ENCODE data around the gene SNRNP35.
"Not testable (repeated sequence)": the region's sequence is repeated elsewhere in the genome, so short reads cannot be mapped to it uniquely, and the experiment has no call there.

SNRNP35 gene

DNA sequence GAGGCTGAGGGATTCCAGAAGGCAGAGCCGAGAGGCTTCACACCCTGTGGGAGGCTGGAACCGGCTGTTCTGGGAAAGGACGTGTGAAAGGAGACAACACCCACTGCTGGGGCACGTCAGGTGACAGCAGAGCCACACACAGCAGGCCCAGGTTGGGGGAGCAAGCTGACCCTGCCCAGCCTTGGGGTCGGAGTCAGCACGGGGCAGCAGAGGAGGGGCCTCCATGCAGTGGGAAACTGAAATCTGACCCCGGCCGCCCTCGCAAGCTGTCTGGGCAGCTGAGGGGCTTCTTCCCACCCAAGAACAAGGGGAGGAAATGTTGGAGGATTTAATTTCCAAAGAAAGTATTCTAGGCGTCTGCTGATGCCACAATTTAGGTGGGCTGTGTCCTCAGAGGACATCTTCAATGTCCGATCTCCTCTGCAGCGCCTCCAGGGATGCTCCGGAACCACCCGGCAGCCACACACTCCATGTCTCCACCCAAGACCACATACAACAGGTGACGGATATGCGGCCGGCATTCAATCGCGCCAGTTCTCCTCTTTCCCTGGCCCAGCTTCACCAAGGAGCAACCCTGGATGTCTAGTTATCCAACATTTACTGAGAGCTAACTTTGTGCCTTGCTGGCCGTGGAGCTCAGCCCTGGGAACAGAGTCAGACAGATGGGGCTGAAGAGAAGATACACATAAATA, 30.7 kb downstream of the SNRNP35 start:
- DNase-seq (ENCODE audit: low read depth in 2 of 2, low spot score in 1 of 2): no peak

DNA sequence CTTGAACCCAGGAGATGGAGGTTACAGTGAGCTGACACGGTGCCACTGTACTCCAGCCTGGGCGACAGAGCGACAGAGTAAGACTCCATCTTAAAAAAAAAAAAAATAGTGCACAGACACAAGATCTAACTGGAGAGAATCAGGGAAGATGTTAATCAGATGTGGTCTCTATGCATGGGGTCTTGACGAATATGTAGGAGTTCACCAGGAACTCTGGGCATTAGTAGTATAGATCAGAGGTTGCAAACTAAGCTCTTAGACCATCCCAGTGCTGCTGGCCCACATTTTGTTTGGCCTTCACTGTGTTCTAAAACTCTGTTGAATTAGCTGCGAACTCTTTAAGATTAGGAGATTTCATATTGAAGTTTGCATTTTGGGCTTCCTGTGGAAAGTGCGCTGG, 31.6 kb downstream of the SNRNP35 start:
- DNase-seq (ENCODE audit: low read depth in 2 of 2, low spot score in 1 of 2): no peak

- no peak for DNase-seq (ENCODE audit: low read depth in 2 of 2, low spot score in 1 of 2)
Observed at GRCh38 chr12:123490089-123490488, 32.1 kb downstream of the SNRNP35 start.

GRCh38 chr12:123491056-123491455, 33.1 kb downstream of the SNRNP35 start:
- DNase-seq (ENCODE audit: low read depth in 2 of 2, low spot score in 1 of 2): no peak

GRCh38 chr12:123491481-123491880, 33.5 kb downstream of the SNRNP35 start:
- no peak for DNase-seq (ENCODE audit: low read depth in 2 of 2, low spot score in 1 of 2)

- not testable (repeated sequence) for DNase-seq (ENCODE audit: low read depth in 2 of 2, low spot score in 1 of 2)
Observed at GRCh38 chr12:123492339-123493039, 34.5 kb downstream of the SNRNP35 start.

DNA sequence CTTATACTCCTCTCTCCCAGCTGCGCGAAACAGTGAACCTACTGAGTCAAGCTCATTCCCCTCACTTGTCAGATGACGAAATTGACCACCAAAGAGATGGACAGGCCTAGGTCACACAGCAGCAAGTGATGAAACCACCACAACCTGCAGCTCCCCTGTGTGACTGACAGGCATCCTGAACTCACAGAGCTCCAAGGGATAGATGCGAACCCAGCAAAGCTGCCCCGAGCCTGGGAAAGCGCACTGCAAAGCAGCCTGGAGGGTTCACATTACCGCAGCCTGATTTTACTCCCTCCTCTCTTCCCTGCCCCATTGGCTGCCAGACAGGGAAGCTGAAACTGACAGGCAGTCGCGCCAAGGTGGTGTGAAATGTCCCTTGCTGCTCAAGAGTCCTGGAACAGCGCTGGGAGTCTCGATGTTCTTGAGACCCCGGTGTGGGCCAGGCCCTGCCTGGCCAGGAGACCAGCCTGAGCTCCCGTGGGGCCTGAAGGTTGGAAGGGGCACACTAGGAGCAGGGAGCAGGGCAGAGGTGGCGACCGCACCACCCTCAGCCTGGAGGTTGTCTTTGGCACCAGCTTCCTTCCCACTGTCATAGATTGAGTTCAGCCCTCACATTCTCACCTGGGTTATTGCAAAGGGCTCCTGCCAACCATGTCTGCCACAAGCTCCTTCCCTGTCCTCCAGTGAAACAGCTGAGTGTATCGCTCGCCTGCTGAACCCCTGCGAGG, 36.3 kb downstream of the SNRNP35 start:
- no peak for DNase-seq (ENCODE audit: low read depth in 2 of 2, low spot score in 1 of 2)

DNA sequence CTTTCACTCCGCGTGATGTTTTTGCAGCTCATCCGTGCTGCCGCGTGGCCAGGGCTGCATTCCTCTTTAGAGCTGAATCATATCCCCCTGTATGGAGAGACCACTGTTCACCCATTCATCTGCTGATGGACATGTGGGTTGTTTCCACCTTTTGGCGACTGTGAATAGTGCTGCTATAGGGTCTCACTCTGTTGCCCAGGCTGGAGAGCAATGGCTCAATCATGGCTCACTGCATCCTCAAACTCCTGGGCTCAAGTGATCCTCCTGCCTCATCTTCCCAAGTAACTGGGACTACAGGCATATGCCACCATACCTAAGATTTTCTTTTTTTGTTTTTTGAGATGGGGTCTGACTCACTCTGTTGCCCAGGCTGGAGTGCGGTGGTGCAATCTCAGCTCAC, 39.1 kb downstream of the SNRNP35 start:
- DNase-seq (ENCODE audit: low read depth in 2 of 2, low spot score in 1 of 2): no peak

DNA sequence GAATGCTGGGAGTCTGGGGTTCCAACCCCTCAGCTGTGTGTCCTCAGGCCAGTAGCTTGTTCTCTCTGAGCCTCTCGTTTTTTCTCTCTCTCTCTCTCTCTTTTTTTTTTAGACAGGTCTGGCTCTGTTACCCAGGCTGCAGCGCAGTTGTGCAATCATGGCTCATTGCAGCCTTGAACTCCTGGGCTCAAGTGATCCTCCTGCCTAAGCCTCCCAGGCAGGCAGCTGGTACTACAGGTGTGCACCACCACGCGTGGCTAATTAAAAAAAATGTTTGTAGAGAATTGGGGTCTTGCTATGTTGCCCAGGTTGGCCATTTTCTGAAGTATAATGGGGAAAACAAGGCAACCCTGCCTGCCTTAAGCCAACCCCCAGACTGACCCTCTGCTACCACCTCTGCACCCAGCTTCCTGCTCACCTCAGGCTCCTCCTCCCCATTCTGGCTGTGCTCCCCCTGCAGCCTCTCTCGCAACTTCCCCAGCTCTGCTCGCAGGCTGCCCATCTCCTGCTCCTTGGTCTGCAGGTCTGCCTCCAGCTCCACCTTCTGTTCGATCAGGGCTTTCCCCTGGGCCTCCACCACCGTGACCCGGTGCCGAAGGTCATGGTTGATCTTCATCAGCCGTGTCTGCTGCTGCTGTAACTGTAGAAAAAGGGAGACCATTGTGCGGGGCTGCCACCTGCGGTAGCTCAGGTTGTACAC, 40.3 kb downstream of the SNRNP35 start:
- DNase-seq (ENCODE audit: low read depth in 2 of 2, low spot score in 1 of 2): no peak

DNA sequence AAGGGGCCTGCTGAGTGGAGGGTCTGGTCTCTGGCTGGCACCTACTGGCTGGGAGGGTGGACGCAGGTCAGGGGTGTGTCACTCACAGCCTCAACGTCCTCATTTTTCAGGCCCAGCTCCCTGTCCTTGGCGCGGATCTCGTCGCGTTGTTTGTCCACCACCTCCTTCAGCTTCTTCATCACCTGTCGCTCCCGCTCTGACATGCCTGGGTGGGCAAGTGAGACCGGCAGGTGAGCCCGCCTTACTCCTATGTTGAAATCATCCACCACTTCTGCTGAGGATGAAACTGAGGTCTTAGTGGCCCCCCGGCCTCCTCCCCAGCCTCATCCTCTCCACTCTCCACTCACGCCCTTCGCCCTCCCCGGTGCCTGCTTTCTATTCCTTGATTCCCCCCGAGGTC, 41.4 kb downstream of the SNRNP35 start:
- no peak for DNase-seq (ENCODE audit: low read depth in 2 of 2, low spot score in 1 of 2)

DNA sequence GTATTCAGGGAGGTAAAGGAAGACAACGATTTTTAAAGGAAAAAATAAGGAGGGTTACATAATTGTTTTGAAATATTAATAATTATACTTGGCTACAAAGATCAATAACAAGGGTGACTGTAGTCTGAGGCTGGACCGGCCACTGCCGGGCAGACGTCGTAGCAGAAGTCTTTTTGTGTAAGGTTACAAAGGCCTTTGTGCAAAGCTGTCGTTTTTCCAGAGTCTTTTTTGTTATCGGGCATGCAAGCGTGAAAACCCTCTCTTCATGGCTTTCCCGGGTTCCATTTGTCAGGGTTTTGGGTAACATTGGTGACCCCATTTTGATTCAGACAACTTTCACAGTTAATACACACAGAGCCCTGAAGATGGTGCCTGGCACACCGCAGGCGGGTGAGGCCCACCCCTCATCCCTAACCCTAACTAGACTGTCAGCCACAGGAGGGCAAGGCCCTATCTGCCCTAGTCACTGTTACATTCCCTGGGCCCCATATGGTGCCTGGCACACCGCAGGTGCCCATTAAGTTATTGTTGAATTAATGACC, 44.3 kb downstream of the SNRNP35 start:
- DNase-seq (ENCODE audit: low read depth in 2 of 2, low spot score in 1 of 2): no peak

DNA sequence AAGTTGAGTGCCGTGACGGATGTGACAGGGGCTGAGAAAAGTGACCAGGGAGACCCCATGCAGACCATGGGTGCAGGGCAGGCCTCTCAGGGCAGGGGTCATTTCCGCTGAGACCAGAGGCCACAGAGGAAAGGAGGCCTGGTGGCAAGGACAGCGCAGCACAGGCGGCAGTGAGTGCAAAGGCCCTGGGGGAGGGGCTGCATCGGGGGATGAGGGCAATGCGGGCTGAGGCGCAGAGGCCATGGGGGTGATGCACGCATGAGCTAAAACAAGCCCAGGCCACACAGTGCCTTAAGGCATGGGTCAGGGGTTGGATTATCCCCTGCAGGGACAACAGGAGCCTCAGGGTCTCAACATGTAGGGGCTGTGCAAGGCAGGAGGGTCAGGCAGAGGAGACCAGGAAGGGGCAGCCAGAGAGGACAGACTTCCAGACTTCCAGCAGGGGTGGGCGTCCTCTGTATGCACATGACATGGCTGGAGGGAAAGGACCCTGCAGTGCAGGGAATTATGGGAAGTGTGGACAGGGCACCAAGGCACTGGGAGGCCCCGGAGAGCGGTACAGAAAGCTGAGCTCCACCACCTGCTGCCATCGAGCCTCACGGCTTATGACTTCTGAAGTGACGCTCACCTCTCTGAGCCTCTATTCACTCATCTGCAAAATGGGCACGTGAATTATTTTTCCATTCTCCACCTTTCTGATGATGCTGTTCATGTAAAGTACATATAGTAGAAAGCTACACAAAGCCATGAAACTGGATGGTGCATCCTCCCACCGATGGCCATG, 48.3 kb downstream of the SNRNP35 start:
- no peak for DNase-seq (ENCODE audit: low read depth in 2 of 2, low spot score in 1 of 2)

GRCh38 chr12:123506843-123507236, 48.9 kb downstream of the SNRNP35 start:
- DNase-seq (ENCODE audit: low read depth in 2 of 2, low spot score in 1 of 2): no peak

GRCh38 chr12:123512838-123513665, 55.1 kb downstream of the SNRNP35 start:
- DNase-seq (ENCODE audit: low read depth in 2 of 2, low spot score in 1 of 2): no peak

DNA sequence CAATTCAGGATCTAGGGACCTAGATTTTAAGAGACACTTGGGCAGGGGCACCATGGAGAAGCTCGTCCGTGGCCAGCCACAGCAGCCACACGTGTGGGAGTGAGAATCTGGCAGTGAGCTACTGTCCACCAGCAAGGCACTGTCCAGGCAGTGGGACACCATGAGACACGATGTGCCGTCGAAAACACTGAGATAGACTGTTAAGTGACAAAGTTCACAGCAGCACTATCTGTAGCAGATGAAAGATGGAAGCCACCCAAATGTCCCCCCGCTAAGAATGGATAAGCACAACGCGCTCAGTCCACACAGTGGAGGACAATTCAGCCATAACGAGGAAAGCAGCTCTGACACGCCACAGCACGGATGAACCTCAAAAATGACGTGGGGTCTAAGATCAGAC, 55.9 kb downstream of the SNRNP35 start:
- no peak for DNase-seq (ENCODE audit: low read depth in 2 of 2, low spot score in 1 of 2)

- DNase-seq (ENCODE audit: low read depth in 2 of 2, low spot score in 1 of 2): not testable (repeated sequence)
Observed at GRCh38 chr12:123514582-123515221, 56.8 kb downstream of the SNRNP35 start.

DNA sequence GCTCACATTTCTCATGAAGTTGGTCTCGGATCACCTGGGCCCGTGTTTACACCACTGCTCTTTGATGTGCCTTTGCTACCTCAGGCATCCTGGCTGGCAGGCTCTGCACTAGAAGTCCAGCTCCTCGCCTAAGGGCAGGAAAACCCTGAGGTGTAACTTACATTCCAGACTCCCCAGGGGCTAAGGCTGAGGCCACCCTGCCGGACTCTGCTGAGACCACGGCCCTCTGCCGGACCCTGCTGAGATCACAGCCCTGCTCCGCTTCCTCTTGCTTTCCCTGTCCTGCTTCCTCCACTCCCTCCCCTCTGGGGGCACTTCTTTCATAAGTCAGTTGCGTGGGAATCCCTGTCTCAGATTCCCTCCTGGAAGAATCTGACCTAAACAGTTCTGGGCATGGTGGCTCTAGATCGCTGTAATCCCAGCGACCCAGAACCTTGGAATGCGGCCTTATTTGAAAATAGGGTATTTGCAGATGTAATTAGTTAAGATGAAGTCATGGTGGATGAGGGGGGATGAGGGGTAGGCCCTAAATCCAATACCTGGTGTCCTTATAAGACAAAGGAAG, 58.4 kb downstream of the SNRNP35 start:
- no peak for DNase-seq (ENCODE audit: low read depth in 2 of 2, low spot score in 1 of 2)
